Activated B cell treated with CpG ODN at 0.5 μM for 24 hours (primary cell): ENCODE results near the gene NAT14. TPM values are rescaled to one million over a fixed set of nuclear protein-coding genes. Genes with fewer than 3 reads are reported as not detected.
"Not testable (repeated sequence)": the region's sequence is repeated elsewhere in the genome, so short reads cannot be mapped to it uniquely, and the experiment has no call there.

ENCODE experiments used
- ATAC-seq: fragments of 200-7000 bp; cut with Tn5 transposase; one replicate; pipeline ENCODE4 v1.10.0; 2021; ENCODE audit warnings: low read depth, mild to moderate bottlenecking, moderate library complexity
- CTCF ChIA-PET: fragments of 350-600 bp; sonication (Branson Sonifier 250); formaldehyde crosslinking; loops from one replicate; lab custom pipeline; 2021; ENCODE audit warnings: antibody characterized with exemption; lab: Charles Lee
- POLR2A ChIA-PET: fragments of 350-600 bp; sonication (Branson Sonifier 250); formaldehyde crosslinking; loops from one replicate; lab custom pipeline; 2021; ENCODE audit warnings: antibody characterized with exemption; lab: Charles Lee
- DNase-seq: peaks from one replicate; pipeline ENCODE4 v3.0.0; 2022
- H3K27ac Mint-ChIP-seq: one replicate; pipeline ENCODE4 v1.8.0; 2020; ENCODE audit warnings: mixed read lengths
- H3K27me3 Mint-ChIP-seq: one replicate; pipeline ENCODE4 v1.8.0; 2021; ENCODE audit warnings: mixed read lengths
- H3K36me3 Mint-ChIP-seq: one replicate; pipeline ENCODE4 v1.8.0; 2021; ENCODE audit warnings: low read depth, mixed read lengths
- H3K4me1 Mint-ChIP-seq: one replicate; pipeline ENCODE4 v1.8.0; 2021; ENCODE audit warnings: mixed read lengths
- H3K4me3 Mint-ChIP-seq: one replicate; pipeline ENCODE4 v1.8.0; 2020; ENCODE audit warnings: mild to moderate bottlenecking, mixed read lengths
- H3K9me3 Mint-ChIP-seq: one replicate; pipeline ENCODE4 v1.8.0; 2020; ENCODE audit warnings: mixed read lengths
- CTCF ChIP-seq: fragments of 200-600 bp; IDR thresholded peaks from one replicate; pipeline ENCODE4 v1.8.0; 2022; ENCODE audit warnings: antibody characterized with exemption, mild to moderate bottlenecking
- intact Hi-C: fragments of 100-400 bp; cut with micrococcal nuclease; formaldehyde crosslinking; loops from one replicate; pipeline ENCODE4 v1.15.1; 2024
- total RNA-seq: library from RNA; stranded (reverse); gene quantifications from 2 replicates; pipeline ENCODE4 v1.2.3, GENCODE V29; 2022

The NAT14 gene
- total RNA-seq, 1 donor from 2014 or later: 13.8 TPM

- Mint-ChIP-seq H3K4me1 (peaks cover 17% of the 10 kb centered on the region), H3K36me3 (no peaks in the 10 kb centered on the region), H3K9me3 (no peaks in the 10 kb centered on the region), H3K27ac (no peak overlapping the region), H3K4me3 (no peak overlapping the region), H3K27me3 (peaks cover 50% of the 10 kb centered on the region)
- intact Hi-C loops: no loop called here
- no peak for ATAC-seq
- no peak for DNase-seq
- ChIA-PET POLR2A (interaction anchor here (0.6 to 1.2 kb wide), 3 partner anchors 10 to 206 kb away, joined by 3 to 7 read pairs (median 4); no protein-coding TSS in a partner anchor), CTCF (no interaction called here)
- no peak for TF ChIP-seq CTCF
Observed at GRCh38 chr19:55443824-55444480, 41.0 kb upstream of the NAT14 start.

- no peak for DNase-seq
- CTCF ChIA-PET: no interaction called here
- Mint-ChIP-seq H3K4me1 (peaks cover 17% of the 10 kb centered on the region), H3K4me3 (no peak overlapping the region), H3K27me3 (peaks cover 43% of the 10 kb centered on the region), H3K9me3 (no peaks in the 10 kb centered on the region), H3K27ac (no peak overlapping the region), H3K36me3 (no peaks in the 10 kb centered on the region)
- no peak for ATAC-seq
- no peak for TF ChIP-seq CTCF
- POLR2A ChIA-PET: interaction anchor here (0.7 to 1.2 kb wide), 2 partner anchors 9 to 15 kb away, joined by 3 to 7 read pairs; no protein-coding TSS in a partner anchor
- intact Hi-C loops: no loop called here
Observed at GRCh38 chr19:55444646-55445045, 40.3 kb upstream of the NAT14 start.

- Mint-ChIP-seq H3K4me3 (no peak overlapping the region), H3K4me1 (peaks cover 14% of the 10 kb centered on the region), H3K27ac (no peak overlapping the region), H3K27me3 (peaks cover 36% of the 10 kb centered on the region), H3K36me3 (no peaks in the 10 kb centered on the region), H3K9me3 (no peaks in the 10 kb centered on the region)
- POLR2A ChIA-PET: interaction anchor here (0.7 kb wide), 1 partner anchor 309 kb away, joined by 5 read pairs; no protein-coding TSS in a partner anchor
- no peak for TF ChIP-seq CTCF
- CTCF ChIA-PET: no interaction called here
- DNase-seq: no peak
- intact Hi-C loops: no loop called here
- ATAC-seq: no peak
Observed at GRCh38 chr19:55446060-55446459, 38.9 kb upstream of the NAT14 start.

- H3K27me3 Mint-ChIP-seq: peaks cover 29% of the 10 kb centered on the region
- no peak overlapping the region for H3K4me3 Mint-ChIP-seq
- no peak for DNase-seq
- intact Hi-C loops: no loop called here
- H3K36me3 Mint-ChIP-seq: no peaks in the 10 kb centered on the region
- ChIA-PET CTCF (no interaction called here), POLR2A (interaction anchor here (0.5 kb wide), 1 partner anchor 26 kb away, joined by 3 read pairs; no protein-coding TSS in a partner anchor)
- peaks cover 12% of the 10 kb centered on the region for H3K4me1 Mint-ChIP-seq
- no peak overlapping the region for H3K27ac Mint-ChIP-seq
- TF ChIP-seq CTCF: no peak
- no peaks in the 10 kb centered on the region for H3K9me3 Mint-ChIP-seq
- no peak for ATAC-seq
Observed at GRCh38 chr19:55447421-55448174, 37.4 kb upstream of the NAT14 start.

- ATAC-seq, CTCF ChIA-PET, intact Hi-C loops, H3K27ac Mint-ChIP-seq, H3K4me3 Mint-ChIP-seq, H3K36me3 Mint-ChIP-seq, H3K9me3 Mint-ChIP-seq, DNase-seq: not testable (repeated sequence)
- POLR2A ChIA-PET: interaction anchor here (0.5 kb wide), 1 partner anchor 27 kb away, joined by 3 read pairs; no protein-coding TSS in a partner anchor
- peaks cover 27% of the 10 kb centered on the region for H3K27me3 Mint-ChIP-seq
- H3K4me1 Mint-ChIP-seq: peaks cover 11% of the 10 kb centered on the region
Observed at GRCh38 chr19:55448175-55448490, 36.9 kb upstream of the NAT14 start.
